Heart left ventricle (tissue), 16 donors: Measurements from ENCODE around the gene APOLD1. TPM values are rescaled to one million over a fixed set of nuclear protein-coding genes. Genes with fewer than 3 reads are reported as not detected.
A peak's percentile ranks its signal among the peaks of the same experiment; 100 is the strongest.

Source experiments
- ATAC-seq, 4 donors: fragments of 200-7000 bp; cut with Tn5 transposase; one replicate each; pipeline ENCODE4 v1.9.1; 2020 to 2022; ENCODE audit warnings: moderate library complexity in 4 of 4, mild to moderate bottlenecking in 3 of 4, moderate number of reproducible peaks in 1 of 4
- DNase-seq, 5 donors: peaks; one replicate each; pipeline ENCODE4 v3.0.0-alpha.2; 2020
- H3K27ac ChIP-seq, 12 donors: fragments of 200-600 bp; sonication (generic) in 4 of 12; one replicate each; pipeline versions ENCODE4 v1.5.0 to v1.8.0; 2016 to 2022; ENCODE audit warnings: mild to moderate bottlenecking in 2 of 12
- H3K27me3 ChIP-seq, 9 donors: fragments of 200-600 bp; sonication (generic) in 2 of 9; one replicate each; pipeline versions ENCODE4 v1.5.1 to v1.8.0; 2016 to 2022; ENCODE audit warnings: mild to moderate bottlenecking in 3 of 9
- H3K36me3 ChIP-seq, 9 donors: fragments of 200-600 bp; sonication (generic) in 2 of 9; one replicate each; pipeline versions ENCODE4 v1.5.0 to v1.8.0; 2018 to 2022; ENCODE audit warnings: mild to moderate bottlenecking in 2 of 9
- H3K4me1 ChIP-seq, 12 donors: fragments of 200-600 bp; sonication (generic) in 4 of 12; one replicate each; pipeline versions ENCODE4 v1.5.0 to v1.8.0; 2016 to 2022; ENCODE audit warnings: mild to moderate bottlenecking in 3 of 12
- H3K4me3 ChIP-seq, 12 donors: fragments of 200-600 bp; sonication (generic) in 4 of 12; one replicate each; pipeline versions ENCODE4 v1.5.0 to v1.8.0; 2017 to 2022; ENCODE audit warnings: mild to moderate bottlenecking in 9 of 12, moderate library complexity in 4 of 12
- H3K9me3 ChIP-seq, 12 donors: fragments of 200-600 bp; sonication (generic) in 4 of 12; one replicate each; pipeline versions ENCODE4 v1.5.0 to v1.8.0; 2016 to 2022; ENCODE audit warnings: mild to moderate bottlenecking in 1 of 12
- POLR2A ChIP-seq, 2 donors: fragments of 450-650 bp; IDR thresholded peaks; one replicate each; pipeline ENCODE4 v1.6.1; 2017; ENCODE audit warnings: antibody characterized with exemption in 2 of 2, mild to moderate bottlenecking in 2 of 2, moderate library complexity in 2 of 2
- WGBS, 4 donors: extraction: QIAGEN DNeasy Blood & Tissue Kit in 2 of 4; methylation state at CpG; one replicate each; pipeline versions ENCODE4 v1.1.5 to v1.1.7; 2013 to 2018; 5-methylcytosine and 5-hydroxymethylcytosine counted together
- intact Hi-C, 10 donors: fragments of 100-400 bp; cut with DNase I; formaldehyde crosslinking; loops; one replicate each; pipeline versions ENCODE4 v1.11.1 to v1.14.2; 2022
- microRNA counts, 2 donors: library from miRNA; unstranded; fragments of <30 nt; microRNA quantifications; one replicate each; lab custom pipeline; 2016
- microRNA-seq, 4 donors: library from miRNA; unstranded; fragments of <30 nt; microRNA quantifications; one replicate each; pipeline versions ENCODE4 to v1.2.0, GENCODE V29; 2017 to 2020
- polyA plus RNA-seq, 2 donors: library from polyadenylated mRNA; stranded (reverse); fragments of 200-250 nt; gene quantifications; one replicate each; pipeline ENCODE4 v1.2.3, GENCODE V29; 2013
- total RNA-seq, 9 donors: library from RNA; depleted of rRNA in 2 of 9; stranded (reverse); fragments of >200 nt in 2 of 9; fragmentation: NEBNext Ultra II Directional in 3 of 9; extraction: Animal tissue kit (Norgen Biotek cat#: 25700) in 3 of 9; gene quantifications; one replicate each; pipeline versions ENCODE4 v1.1.0 to v1.2.4, GENCODE V29; 2016 to 2023
- TF ChIP-seq, protein P1 (sequence below), 12 donors: fragments of 200-600 bp; sonication (generic) in 4 of 12; IDR thresholded peaks; one replicate each; pipeline versions ENCODE4 v1.5.0 to v1.8.0; 2018 to 2022; ENCODE audit warnings: antibody characterized with exemption in 12 of 12, mild to moderate bottlenecking in 5 of 12
- donor health status: ischemic (EF 13 %, LVEDD 7.1; RV severe dilation, severe dysfunction).
- donor health status: healthy with polysubstance abuse.
- donor health status: DM: no; HTN: yes; CAD: no.
- donor health status: DM: no; HTN: no; CAD: no.
- donor health status: ischemic (EF 25% LVEDD 6.9; RV normal size, moderate dysfunction).
- donor health status: ischemic (EF 25% LVEDD 5.7; RV mildly dilated, moderate dysfunction).
- donor health status: healthy.
- donor health status: DM: yes; HTN: yes; CAD: no.
- donor health status: ischemic (EF 35%, LVEDD 5.7; RV mildly dilated, moderate dysfunction).
- donor health status: nonischemic (EF 11% LVEDD 7.7; RV severe dilation, severe dysfunction).
- donor health status: DM: yes; HTN: yes; CAD: no.
- donor health status: PGD.
- donor health status: ischemic (EF 29% LVEDD 5.4; RV normal size, mild dysfunction).
- donor health status: nonischemic (EF 23%, LVEDD 6.1; RV moderate dilation, normal function).

The APOLD1 gene
- total and polyA plus RNA-seq, 11 donors = 7.1 to 45.0 (median 15.2) TPM

DNA sequence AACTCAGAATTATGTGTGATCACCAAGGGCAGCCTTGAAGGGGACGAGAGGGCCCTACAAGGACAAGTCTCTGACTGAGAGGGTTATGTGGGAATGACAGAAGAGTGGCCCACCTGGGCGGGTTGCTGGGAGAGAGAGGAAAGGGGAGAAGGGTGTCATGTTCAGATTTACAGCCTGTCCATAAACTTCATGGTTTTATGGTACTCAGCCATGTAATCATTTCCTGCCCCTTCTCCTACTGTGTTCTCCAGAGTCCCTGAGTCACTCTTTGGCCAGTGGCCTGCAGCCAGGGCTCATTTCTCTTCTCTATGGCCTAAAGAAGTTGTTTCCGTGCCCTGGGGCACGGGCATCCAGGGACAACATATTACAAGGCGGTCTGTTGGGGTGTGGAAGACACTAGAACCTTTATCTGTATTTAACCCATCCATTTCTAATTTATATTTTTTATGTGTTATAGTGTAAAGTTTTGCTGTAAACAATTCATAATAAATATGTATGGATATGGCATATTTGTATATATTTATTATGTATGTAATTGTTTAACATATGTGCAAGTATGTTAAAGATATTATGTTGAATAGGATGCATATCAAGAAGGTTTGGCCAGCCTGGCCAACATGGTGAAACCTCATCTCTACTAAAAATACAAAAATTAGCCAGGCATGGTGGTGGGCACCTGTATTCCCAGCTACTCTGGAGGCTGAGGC, 54.6 kb downstream of the APOLD1 start:
- Histone ChIP-seq H3K27ac (no peak overlapping the region), H3K4me3 (no peak overlapping the region), H3K4me1 (peaks cover 0 to 4% (median 0%) of the 10 kb centered on the region in 12 donors), H3K27me3 (no peaks in the 10 kb centered on the region), H3K9me3 (no peaks in the 10 kb centered on the region), H3K36me3 (peaks cover 0 to 6% (median 0%) of the 10 kb centered on the region in 9 donors)
- DNase-seq (no peak), ATAC-seq (peak in 2 of 4 donors; percentile 39 to 52)
- intact Hi-C loops = loop anchor here in 7 of 10 donors (5.0 to 10.0 kb wide), 3 partner anchors 47 to 145 kb away; no protein-coding TSS in a partner anchor
- 72 to 86% (median 78%) methylated on average over 5 of the region's 5 CpGs for WGBS, 4 donors
- no peak for TF ChIP-seq POLR2A (IDR thresholded peaks at IDR 0.05)
- TF ChIP-seq, protein P1, sequence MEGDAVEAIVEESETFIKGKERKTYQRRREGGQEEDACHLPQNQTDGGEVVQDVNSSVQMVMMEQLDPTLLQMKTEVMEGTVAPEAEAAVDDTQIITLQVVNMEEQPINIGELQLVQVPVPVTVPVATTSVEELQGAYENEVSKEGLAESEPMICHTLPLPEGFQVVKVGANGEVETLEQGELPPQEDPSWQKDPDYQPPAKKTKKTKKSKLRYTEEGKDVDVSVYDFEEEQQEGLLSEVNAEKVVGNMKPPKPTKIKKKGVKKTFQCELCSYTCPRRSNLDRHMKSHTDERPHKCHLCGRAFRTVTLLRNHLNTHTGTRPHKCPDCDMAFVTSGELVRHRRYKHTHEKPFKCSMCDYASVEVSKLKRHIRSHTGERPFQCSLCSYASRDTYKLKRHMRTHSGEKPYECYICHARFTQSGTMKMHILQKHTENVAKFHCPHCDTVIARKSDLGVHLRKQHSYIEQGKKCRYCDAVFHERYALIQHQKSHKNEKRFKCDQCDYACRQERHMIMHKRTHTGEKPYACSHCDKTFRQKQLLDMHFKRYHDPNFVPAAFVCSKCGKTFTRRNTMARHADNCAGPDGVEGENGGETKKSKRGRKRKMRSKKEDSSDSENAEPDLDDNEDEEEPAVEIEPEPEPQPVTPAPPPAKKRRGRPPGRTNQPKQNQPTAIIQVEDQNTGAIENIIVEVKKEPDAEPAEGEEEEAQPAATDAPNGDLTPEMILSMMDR (IDR thresholded peaks at IDR 0.05) = no peak

DNA sequence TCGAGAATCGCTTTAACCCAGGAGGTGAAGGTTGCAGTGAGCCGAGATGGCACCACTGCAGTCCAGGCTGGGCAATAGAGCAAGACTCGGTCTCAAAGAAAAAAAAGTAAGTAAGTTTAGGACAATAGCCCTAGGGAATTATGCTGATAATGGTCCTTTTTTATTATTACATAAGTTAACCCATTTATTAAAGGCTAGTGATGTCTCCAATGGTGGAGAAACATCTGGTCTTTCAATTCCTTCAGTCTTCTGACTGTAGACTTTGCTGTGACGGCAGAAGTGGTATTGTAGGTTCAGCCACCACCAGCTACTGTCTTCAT, 55.1 kb downstream of the APOLD1 start:
- Histone ChIP-seq H3K9me3 (no peaks in the 10 kb centered on the region), H3K4me1 (peaks cover 0 to 4% (median 0%) of the 10 kb centered on the region in 12 donors), H3K4me3 (no peak overlapping the region), H3K27me3 (no peaks in the 10 kb centered on the region), H3K27ac (no peak overlapping the region), H3K36me3 (peaks cover 0 to 1% (median 0%) of the 10 kb centered on the region in 9 donors)
- intact Hi-C loops = loop anchor here in 2 of 10 donors (5.0 kb wide), 1 partner anchor 47 kb away; no protein-coding TSS in a partner anchor
- 89 to 94% (median 91%) methylated on average over 5 of the region's 5 CpGs for WGBS, 4 donors
- no peak for TF ChIP-seq POLR2A (IDR thresholded peaks at IDR 0.05)
- TF ChIP-seq, protein P1 (IDR thresholded peaks at IDR 0.05) = no peak
- DNase-seq (no peak), ATAC-seq (no peak)

MicroRNA genes within 50 kb of the gene (microRNA counts, 767-probe panel; counts per million panel counts)
- microRNA hsa-miR-613 (lab: Ali Mortazavi, UCI) = 0 to 71.6 counts per million in 2 donors

Small RNAs within 50 kb of the gene (microRNA-seq; reads per million reads assigned to microRNA genes)
- gene MIR613 = 0 reads per million in 4 donors

Other genes starting within 250 kb of the APOLD1 start
- 10 to 100 TPM in 8 of 9 donors, 1 to 10 TPM in 1; 9.7 to 24.7 (median 15.5) TPM for gene DUSP16, start 222.8 kb upstream of the APOLD1 start, total RNA-seq
- 10 to 100 TPM in 1 of 2 donors, 1 to 10 TPM in 1; 2.5 to 10.4 TPM for gene DUSP16, start 222.8 kb upstream of the APOLD1 start, polyA plus RNA-seq
- gene CREBL2, start 173.8 kb upstream of the APOLD1 start, total RNA-seq = 10 to 100 TPM; 15.5 to 30.0 (median 19.9) TPM
- 10 to 100 TPM in 1 of 2 donors, 1 to 10 TPM in 1; 8.8 to 15.6 TPM for gene CREBL2, start 173.8 kb upstream of the APOLD1 start, polyA plus RNA-seq
- gene GPR19, start 89.5 kb upstream of the APOLD1 start, total RNA-seq = under 1 TPM in 1 of 9 donors, not detected in 8; 0.61 TPM
- gene GPR19, start 89.5 kb upstream of the APOLD1 start, polyA plus RNA-seq = under 1 TPM in 1 of 2 donors, not detected in 1; 0.04 TPM
- gene CDKN1B, start 68.3 kb upstream of the APOLD1 start, total RNA-seq = 10 to 100 TPM; 25.8 to 44.9 (median 35.1) TPM
- gene CDKN1B, start 68.3 kb upstream of the APOLD1 start, polyA plus RNA-seq = 10 to 100 TPM; 19.0 to 27.4 TPM
- 10 to 100 TPM; 23.9 to 38.2 (median 27.1) TPM for gene DDX47, start 27.7 kb downstream of the APOLD1 start, total RNA-seq
- gene DDX47, start 27.7 kb downstream of the APOLD1 start, polyA plus RNA-seq = 10 to 100 TPM; 13.7 to 34.0 TPM
- gene GPRC5A, start 105.9 kb downstream of the APOLD1 start, total RNA-seq = 1 to 10 TPM in 6 of 9 donors, under 1 TPM in 3; 0.27 to 5.3 (median 1.3) TPM
- under 1 TPM; 0.40 to 0.61 TPM for gene GPRC5A, start 105.9 kb downstream of the APOLD1 start, polyA plus RNA-seq
- not detected for gene GPRC5D, start 166.5 kb downstream of the APOLD1 start, total RNA-seq
- gene GPRC5D, start 166.5 kb downstream of the APOLD1 start, polyA plus RNA-seq = under 1 TPM in 1 of 2 donors, not detected in 1; 0.11 TPM
- 10 to 100 TPM; 26.3 to 65.3 (median 52.6) TPM for gene HEBP1, start 214.6 kb downstream of the APOLD1 start, total RNA-seq
- 10 to 100 TPM; 36.6 to 88.1 TPM for gene HEBP1, start 214.6 kb downstream of the APOLD1 start, polyA plus RNA-seq